ENCODE data around the gene RELT.
A peak's percentile ranks its signal among the peaks of the same experiment; 100 is the strongest.

Gene RELT

DNA sequence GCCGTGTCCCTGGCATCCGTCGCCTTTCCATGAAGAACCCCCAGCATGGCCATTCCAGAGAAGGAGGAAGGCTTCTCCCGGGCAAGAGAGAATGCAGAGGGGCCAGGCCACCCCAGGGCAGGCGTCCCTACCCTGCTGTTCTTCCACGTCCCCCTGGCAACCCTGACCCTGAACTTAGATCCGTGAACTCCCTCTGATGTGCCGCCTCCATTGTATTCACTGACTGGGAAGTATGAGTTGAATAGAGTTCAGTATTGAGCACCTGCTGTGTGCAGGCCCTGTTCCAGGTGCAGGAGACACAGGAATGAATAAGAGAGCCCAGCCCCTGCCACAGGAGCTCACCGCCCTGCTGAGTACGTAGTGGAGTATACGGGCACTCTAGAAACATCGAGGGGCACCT is 29.1 kb upstream of the RELT start:
- no peak for DNase-seq (ENCODE audit: low read depth, low spot score)

DNA sequence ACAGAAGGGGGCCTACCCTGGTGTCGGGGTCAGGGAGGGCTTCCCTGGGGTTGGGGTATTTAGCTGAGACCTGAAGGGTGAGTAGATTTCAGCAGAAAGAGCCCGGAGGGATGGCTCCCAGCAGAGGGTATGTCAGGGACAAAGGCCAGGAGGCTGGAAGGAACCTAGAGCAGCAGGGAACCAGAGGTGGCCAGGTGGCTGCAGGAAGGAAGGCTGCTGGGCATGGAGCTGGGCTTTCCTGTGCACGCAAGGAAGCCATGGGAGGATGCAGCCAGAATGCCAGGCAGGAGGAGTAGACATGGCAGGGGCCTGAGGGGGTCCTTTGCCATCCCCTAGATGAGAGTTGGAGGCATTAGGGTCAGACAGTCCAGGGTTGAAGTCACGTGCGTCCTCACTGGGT is 27.4 kb upstream of the RELT start:
- no peak for DNase-seq (ENCODE audit: low read depth, low spot score)

DNA sequence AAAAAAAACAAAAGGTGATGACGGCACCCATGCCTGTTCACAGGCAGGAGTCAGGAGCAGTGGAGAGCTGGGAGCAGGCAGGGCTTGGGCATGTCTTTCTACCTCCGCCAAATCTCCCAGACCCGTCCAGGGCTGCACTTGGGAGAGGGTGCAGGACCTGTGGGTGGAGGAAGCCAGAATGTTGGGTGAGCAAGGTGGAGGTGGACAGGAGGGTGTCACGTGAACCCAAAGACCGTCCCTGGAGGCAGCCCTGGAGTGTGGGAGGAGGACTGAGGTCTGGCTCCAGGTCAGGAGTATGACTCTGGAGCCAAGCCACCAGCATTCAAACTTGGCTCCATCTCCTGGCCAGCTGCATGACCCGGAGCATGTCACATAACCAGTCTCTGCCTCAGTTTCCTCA is 26.6 kb upstream of the RELT start:
- no peak for DNase-seq (ENCODE audit: low read depth, low spot score)

DNA sequence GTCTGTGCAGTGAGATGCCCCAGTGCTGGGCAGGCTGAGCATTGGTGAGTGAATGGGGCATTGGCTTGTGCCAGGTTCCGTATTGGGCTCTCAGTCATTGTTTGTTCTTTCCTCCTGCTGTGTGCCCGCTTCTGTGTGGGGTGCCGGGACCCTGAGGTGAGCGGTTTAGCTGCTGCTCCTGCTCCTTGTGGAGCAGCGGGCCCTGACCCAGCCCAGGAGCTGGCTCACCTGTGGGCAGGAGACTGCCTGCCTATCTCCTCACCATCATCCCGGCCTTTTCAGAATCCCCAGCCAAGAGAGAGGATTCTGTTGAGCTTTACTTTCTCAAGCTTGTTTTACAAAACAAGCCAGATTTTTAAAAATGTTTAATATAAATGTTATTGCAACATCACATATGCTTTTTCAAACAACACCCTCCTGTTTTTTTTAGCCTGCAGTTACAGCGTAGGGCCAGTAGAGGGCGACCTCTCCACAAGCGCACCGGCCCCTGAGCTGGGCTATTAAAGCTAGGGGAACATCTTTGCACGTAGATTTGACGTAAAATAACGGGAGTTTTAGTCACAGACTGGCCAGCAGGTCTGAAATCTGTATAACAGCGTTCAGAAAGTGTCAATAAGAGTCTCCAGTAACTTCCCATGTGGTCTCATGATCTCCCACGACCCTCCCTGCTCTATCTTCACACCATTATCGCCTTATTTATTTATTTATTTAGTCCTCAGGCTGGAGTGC is 25.1 kb upstream of the RELT start:
- peak; percentile 77 for DNase-seq (ENCODE audit: low read depth, low spot score)

DNA sequence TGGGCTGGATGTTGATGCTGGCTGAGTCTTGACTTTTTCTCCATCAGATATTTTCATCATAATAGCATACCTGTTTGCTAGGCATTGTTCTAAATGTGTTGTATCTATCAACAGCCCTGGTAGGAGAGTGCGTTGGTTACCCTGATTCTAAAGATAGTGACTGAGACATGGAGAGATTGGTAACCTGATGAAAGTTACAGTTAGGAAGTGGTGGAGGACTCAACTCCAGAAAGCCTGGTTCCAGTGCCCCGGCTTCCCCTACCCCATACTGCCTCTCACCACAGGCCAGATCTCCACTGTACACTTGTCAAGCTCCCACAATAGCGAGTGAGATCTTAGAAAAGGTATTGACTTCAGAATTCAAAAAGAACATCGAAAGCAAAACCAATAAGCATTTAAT is 22.8 kb upstream of the RELT start:
- DNase-seq (ENCODE audit: low read depth, low spot score), result no peak

DNA sequence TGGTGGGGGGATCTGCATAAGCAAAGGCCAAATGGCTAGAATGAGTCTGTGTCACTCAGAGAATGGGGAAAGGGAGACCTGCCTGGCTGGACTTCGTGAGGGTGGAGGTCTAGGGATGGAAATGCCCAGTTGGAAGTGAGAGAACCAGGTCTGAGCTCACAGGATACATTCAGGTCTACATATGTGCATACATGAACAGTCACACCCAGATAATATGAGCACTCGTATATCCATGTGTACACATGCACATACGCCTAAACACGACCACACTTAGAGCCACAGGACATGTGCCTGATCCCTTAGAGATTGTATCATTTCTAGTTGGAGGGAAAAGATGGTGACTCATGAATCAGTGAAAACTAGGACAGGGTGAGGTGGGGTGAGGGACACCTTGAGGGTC is 21.1 kb upstream of the RELT start:
- DNase-seq (ENCODE audit: low read depth, low spot score), result no peak

DNA sequence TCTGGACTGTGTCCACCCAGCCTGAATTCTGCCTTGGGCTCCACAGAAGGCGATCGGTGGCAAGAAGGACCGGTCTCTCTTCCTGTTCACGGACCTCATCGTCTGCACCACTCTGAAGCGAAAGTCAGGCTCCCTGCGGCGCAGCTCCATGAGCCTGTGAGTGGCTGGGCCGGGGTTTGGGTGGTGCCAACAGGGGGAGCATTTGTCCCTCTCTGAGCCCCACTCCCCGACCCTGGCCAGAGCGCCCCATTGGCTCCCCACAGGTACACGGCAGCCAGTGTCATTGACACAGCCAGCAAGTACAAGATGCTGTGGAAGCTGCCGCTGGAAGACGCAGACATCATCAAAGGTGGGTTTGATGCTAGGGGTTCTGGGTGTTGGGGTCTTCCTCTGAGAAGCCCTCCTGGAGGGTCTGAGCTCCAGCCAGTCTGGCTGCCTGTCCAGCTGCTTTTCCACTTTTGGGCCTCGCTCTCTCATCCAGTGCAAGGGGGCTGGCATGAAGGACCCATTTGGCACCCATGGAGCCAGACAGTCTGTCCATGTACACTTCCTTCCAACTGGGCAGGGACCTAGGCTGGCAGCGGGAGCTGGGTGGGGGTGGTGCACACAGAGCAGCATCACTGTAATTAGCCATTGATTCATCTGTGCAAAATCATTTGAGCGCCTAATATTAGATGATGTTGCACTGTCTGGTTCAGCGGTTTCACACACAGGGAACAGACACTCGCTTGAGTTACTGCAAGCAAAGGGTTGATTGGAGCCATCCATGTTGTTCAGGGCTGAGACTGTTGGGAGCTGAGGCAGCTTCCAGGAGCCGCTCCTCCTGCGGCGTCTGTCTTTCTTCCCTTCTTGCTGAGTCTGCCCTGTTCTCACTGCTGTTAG is 19.0 kb upstream of the RELT start:
- no peak for DNase-seq (ENCODE audit: low read depth, low spot score)

DNA sequence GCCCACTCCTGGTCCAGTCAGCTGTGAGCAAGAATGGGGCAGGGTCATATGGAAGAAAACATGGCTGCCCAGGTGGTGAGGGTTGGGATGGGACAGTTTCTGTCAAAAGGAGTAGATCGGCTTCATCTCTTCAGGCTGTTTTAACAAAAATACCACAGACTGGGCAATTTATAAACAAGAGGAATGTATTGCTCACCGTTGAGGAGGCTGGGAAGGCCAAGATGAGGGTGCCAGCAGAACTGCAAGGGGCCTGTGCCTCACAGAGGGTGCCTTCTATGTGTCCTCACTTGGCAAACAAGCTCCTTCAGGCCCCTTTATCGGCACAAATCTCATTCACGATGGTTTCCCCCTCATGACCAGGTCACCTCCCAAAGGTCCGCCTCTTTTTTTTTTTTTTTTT is 18.1 kb upstream of the RELT start:
- no peak for DNase-seq (ENCODE audit: low read depth, low spot score)

DNA sequence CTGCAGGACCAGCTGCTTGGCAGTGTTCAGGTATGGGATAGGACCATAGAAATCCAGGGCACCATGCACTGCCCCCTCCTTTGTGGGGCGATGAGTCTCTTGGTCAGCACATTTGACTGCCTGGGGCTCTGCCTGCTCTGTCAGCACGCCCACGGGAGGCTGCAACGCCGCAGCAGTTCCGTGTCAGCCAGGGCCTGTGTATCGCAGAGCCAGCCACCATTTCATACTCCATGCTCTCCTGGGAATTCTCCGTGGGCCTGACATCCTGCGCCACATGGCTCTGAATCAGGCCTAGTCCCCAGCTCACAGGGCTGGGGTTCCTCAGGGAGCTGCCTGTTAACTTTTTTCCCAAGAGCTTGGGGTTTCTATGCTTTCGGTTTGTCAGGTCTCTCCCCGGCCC is 16.9 kb upstream of the RELT start:
- DNase-seq (ENCODE audit: low read depth, low spot score), result no peak

DNA sequence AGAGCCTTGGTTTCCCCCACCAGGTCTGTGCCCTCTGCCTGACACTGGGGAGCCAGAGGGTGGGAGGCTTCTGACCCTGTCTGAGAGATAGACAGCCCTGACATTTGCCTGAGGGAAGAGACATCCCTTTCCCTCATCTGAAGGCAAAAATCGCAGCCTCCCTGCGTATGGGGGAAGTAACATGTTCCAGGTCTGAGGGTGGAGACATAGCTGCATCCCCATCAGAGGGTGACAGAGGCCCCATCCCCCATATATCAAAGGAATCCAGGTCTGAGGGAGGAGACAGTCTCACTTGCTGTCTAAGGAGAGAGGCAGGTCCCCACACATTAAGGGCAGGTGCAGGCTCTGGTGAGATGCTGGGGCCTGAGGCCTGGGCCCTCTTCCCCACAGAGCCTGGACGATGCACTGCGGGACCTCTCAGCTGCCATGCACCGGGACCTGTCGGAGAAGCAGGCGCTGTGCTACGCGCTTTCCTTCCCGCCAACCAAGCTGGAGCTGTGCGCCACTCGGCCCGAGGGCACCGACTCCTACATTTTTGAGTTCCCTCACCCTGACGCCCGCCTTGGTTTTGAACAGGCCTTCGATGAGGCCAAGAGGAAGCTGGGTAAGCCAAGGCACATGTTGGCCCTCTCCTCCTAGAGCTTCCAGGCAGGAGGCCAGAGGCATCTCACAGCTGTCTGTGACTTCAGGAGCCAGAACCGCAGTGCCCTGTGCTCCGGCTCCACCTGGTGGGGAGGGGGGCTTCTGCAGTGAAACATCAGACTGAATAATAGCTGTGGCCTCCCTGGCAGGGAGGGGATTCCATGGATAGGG is 16.1 kb upstream of the RELT start:
- peak; percentile 65 for DNase-seq (ENCODE audit: low read depth, low spot score)

DNA sequence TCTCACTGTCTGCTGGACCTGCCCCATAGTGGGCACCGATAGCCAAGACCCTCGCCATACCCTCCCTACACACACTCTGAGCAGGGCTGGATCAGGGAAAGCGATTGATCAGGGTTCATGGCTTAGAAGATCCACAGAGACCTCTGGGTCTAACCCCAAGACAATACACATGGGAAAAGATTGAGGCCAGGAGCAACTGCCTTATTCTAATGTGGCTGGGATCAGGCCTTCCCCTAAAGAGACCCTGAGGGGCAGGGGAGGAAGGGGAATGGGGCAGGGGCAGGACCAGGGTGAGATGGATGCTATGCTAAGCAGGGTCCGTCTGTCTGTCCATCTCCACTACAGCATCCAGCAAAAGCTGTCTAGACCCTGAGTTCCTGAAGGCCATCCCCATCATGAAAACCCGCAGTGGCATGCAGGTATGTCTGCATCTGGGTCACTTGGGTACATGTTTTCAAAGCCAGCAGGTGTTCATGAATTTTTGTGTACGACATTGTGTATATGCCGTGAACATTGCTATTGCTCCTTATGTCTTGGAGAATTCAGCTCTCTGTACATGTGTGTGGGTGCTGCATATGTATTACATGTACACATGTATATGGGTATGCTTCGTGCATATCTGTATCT is 15.3 kb upstream of the RELT start:
- DNase-seq (ENCODE audit: low read depth, low spot score), result no peak

DNA sequence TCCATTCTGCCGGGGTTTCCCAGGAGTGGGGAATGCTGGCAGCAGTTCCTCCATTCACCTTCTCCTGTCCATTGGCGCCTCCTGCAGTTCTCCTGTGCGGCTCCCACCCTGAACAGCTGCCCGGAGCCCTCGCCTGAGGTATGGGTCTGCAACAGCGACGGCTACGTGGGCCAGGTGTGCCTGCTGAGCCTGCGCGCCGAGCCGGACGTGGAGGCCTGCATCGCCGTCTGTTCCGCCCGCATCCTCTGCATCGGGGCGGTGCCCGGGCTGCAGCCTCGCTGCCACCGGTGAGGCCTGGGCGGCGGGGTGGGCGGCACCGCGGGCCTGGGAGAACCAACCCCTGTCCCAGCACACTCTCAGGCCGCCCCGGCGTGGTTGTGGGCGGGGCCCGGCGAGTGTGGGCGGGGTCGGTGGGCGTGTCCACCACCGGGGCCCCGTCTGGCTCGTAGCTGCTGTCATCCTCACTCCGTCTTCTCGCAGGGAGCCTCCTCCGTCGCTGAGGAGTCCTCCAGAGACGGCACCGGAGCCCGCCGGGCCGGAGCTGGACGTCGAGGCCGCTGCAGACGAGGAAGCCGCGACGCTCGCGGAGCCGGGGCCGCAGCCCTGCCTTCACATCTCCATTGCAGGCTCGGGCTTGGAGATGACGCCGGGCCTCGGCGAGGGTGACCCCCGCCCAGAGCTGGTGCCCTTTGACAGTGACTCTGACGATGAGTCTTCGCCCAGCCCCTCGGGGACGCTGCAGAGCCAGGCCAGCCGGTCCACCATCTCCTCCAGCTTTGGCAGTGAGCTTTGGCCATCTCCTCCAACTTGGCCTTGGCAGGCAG is 14.0 kb upstream of the RELT start:
- peak; percentile 96 for DNase-seq (ENCODE audit: low read depth, low spot score)

DNA sequence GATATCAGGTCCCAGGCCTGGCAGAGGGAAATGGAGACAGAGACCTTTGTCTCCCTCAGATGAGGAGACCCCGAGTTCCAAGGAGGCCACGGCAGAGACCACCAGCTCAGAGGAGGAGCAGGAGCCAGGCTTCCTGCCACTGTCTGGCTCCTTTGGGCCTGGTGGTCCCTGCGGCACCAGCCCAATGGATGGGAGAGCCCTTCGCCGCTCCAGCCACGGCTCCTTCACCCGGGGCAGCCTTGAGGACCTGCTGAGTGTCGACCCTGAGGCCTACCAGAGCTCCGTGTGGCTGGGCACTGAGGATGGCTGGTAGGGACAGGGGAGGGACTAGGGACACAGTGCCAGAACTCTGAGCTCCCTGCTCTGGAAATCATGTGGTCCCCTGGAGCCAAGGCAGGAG is 13.1 kb upstream of the RELT start:
- no peak for DNase-seq (ENCODE audit: low read depth, low spot score)

DNA sequence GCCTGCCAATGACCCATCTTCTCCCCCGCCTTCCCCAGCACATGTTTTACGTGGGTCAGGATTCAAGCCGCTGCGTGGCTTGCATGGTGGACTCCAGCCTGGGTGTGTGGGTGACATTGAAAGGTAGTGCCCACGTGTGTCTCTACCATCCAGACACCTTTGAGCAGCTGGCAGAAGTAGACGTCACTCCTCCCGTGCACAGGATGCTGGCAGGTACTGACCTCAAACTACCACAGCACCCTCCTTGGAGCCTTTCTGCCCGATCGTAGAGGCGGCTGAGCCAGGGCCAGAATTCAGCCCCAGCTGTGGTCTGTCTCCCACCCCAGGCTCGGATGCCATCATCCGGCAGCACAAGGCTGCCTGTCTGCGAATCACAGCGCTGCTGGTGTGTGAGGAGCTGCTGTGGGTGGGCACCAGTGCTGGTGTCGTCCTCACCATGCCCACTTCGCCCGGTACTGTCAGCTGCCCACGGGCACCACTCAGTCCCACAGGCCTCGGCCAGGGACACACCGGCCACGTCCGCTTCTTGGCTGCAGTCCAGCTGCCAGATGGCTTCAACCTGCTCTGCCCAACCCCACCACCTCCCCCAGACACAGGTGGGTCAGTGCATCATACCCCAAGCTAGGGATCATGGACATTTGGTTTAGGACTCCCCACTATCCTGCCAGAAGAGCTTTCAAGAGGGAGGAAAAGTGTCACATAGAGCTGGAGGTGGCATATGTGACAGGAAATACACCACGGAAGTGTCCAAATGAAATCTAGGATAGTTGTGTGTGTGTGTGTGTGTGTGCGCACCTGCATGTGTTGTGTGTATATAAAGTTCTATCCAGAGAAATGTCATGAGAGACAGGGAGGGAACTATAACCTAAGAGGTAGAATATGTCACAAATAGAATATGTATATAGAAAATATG is 10.6 kb upstream of the RELT start:
- DNase-seq (ENCODE audit: low read depth, low spot score), result no peak

DNA sequence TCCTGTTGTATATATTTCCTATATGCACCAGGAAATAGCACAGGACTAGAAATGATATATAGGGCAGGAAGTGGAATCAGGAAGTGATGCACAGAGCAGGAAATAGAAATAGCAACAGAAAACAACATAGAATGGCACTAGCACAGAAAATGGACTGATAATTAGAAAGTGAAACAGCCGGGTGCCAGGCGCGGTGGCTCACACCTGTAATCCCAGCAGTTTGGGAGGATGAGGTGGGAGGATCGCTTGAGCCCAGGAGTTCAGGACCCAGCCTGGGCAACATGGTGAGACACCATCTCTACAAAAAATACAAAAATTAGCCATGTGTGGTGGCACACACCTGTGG is 10.0 kb upstream of the RELT start:
- DNase-seq (ENCODE audit: low read depth, low spot score), result no peak

DNA sequence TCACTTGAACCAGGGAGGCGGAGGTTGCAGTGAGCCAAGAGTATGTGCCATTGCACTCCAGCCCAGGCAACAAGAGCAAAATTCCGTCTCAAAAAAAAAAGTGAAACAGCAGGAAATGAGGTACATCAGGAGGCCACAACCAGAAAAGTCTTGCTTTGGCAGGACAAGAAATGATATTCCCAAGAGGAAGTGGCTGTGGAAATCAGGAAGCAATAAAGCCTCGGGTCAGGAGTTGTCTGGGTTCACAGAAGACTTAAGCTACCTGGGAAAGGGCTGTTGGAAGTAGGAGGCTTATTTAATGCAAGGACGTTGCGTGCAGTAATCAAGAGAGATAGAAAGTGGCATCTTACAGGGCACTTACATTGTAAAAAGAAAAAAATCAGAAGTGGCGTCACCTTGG is 9.2 kb upstream of the RELT start:
- DNase-seq (ENCODE audit: low read depth, low spot score), result no peak

DNA sequence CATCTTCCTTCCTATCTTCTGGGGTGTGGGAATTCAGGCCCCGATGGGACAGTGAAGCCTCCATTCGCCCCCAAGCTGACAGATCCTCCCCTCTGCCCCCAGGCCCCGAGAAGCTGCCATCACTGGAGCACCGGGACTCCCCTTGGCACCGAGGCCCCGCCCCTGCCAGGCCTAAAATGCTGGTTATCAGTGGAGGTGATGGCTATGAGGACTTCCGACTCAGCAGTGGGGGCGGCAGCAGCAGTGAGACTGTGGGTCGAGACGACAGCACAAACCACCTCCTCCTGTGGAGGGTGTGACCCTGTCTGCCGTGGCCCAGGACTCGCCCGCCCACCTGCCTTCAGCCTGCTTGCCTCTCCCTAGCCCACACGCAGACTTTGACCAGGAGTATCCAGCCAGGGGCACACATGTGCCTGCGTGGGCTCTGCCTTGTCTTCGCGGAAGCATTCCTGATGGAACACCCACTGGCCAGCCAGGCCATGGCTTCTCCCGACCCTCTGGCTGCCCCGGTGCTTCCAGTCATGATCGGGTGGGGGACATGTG is 8.6 kb upstream of the RELT start:
- DNase-seq (ENCODE audit: low read depth, low spot score), result no peak

DNA sequence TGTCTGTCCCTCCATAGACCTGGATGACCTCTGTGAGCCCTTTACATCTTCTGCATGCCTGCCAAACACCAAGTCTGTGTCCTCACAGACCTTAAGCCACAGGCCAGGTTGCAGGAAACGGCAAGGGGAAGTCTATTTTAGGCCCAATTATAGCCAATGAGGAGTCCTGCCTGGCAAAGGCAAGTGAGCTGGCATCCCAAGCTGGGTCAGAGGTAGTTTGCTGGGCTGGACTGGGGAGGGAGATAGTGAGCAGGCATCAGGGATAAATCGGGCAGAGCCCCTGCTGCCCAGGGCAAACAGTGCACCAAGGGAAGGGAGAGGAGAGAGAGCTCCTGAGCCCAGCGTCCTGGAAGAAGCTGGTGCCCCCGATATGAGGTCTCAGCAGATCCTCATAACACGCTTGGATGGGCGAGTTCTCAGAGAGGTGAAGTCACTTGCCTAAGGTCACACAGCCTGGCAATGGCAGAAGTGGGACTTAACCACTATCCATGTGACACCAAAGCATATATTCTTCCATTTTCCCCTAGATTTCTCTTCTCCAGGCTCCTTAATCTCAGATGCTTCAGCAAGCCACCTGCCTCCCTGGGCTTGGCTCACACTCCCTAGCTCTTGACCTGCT is 3.7 kb upstream of the RELT start:
- DNase-seq (ENCODE audit: low read depth, low spot score), result peak; percentile 37

DNA sequence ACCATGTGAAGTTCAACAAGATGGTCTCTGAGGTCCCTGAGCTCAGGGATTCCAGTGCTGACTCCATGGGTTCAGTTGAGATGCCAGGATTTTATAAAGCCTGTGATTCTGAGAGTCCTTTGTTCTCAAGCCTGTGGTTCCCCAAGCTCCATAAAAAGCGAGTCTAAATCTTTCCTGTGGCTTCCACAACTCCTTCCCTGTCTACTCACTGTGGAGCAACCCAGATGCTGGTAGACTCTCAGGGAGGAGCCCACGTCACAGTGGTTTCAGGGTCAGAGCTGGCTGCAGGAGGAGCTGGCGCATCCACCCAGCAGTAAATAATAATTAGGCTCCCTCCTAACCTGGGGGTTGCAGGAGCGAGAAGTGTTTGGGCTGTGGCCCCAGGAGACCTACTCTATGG is 2.0 kb upstream of the RELT start:
- no peak for DNase-seq (ENCODE audit: low read depth, low spot score)

All from ELF-1 (cell line).